PC-9 (cell line): ENCODE results near the gene GABARAPL2. TPM values are rescaled to one million over a fixed set of nuclear protein-coding genes. Genes with fewer than 3 reads are reported as not detected.

ENCODE experiments used
- BruUV-seq: library from RNA; stranded (reverse); fragments of 400-500 nt; replicated peaks from 2 replicates; lab custom pipeline; 2021; lab: Mats Ljungman, UMichigan
- CTCF ChIA-PET: fragments of 300-600 bp; sonication (Branson Sonifier 250); formaldehyde crosslinking; loops from one replicate; lab custom pipeline; 2022; ENCODE audit warnings: antibody characterized with exemption; lab: Charles Lee
- POLR2A ChIA-PET: fragments of 300-600 bp; sonication (Branson Sonifier 250); formaldehyde crosslinking; loops from one replicate; lab custom pipeline; 2022; ENCODE audit warnings: antibody characterized with exemption; ENCODE audit not compliant: unreplicated experiment; lab: Charles Lee
- DNase-seq, 2 experiments: peaks; one replicate each; pipeline versions ENCODE4 v3.0.0 to v3.0.0-alpha.2; 2015 to 2022; ENCODE audit warnings: mixed read lengths in 1 of 2
- H2AFZ ChIP-seq: fragments of 200-600 bp; sonication (generic); 2 replicates; pipeline ENCODE4 v1.8.1; 2017; ENCODE audit warnings: antibody characterized with exemption
- H3F3A ChIP-seq: fragments of 200-600 bp; sonication (generic); 2 replicates; pipeline ENCODE4 v1.8.1; 2017; ENCODE audit warnings: antibody characterized with exemption, mild to moderate bottlenecking, low read depth; ENCODE audit not compliant: insufficient read depth
- H3K27ac ChIP-seq: fragments of 200-600 bp; sonication (generic); 2 replicates; pipeline ENCODE4 v1.6.1; 2016; ENCODE audit warnings: mixed run types
- H3K27me3 ChIP-seq: fragments of 200-600 bp; sonication (generic); 2 replicates; pipeline ENCODE4 v1.6.1; 2016; ENCODE audit warnings: low read depth, mixed run types; ENCODE audit not compliant: insufficient read depth
- H3K36me3 ChIP-seq: fragments of 200-600 bp; sonication (generic); 2 replicates; pipeline ENCODE4 v1.6.1; 2016; ENCODE audit warnings: low read depth, mixed run types
- H3K4me1 ChIP-seq: fragments of 200-600 bp; sonication (generic); replicated peaks from 2 replicates; pipeline ENCODE4 v1.6.1; 2016; ENCODE audit warnings: mixed run types; ENCODE audit not compliant: insufficient read depth
- H3K4me2 ChIP-seq: fragments of 200-600 bp; sonication (generic); 2 replicates; pipeline ENCODE4 v1.6.1; 2017; ENCODE audit warnings: mixed run types
- H3K4me3 ChIP-seq: fragments of 200-600 bp; sonication (generic); 2 replicates; pipeline ENCODE4 v1.6.1; 2016; ENCODE audit warnings: mixed run types
- H3K79me2 ChIP-seq: fragments of 200-600 bp; sonication (generic); 2 replicates; pipeline ENCODE4 v1.6.1; 2017; ENCODE audit warnings: low read depth, mixed run types
- H3K9me2 ChIP-seq: fragments of 200-600 bp; sonication (generic); 2 replicates; pipeline ENCODE4 v1.8.1; 2017; ENCODE audit warnings: mild to moderate bottlenecking; ENCODE audit not compliant: insufficient read depth
- H3K9me3 ChIP-seq: fragments of 200-600 bp; sonication (generic); 2 replicates; pipeline ENCODE4 v1.8.1; 2016; ENCODE audit warnings: low read depth; ENCODE audit not compliant: insufficient read depth
- H4K20me1 ChIP-seq: fragments of 200-600 bp; sonication (generic); 2 replicates; pipeline ENCODE4 v1.8.1; 2017; ENCODE audit not compliant: insufficient read depth
- EZH2 ChIP-seq: fragments of 200-600 bp; sonication (generic); IDR thresholded peaks from 2 replicates; pipeline ENCODE4 v1.8.0; 2017; ENCODE audit warnings: antibody characterized with exemption, low read depth
- intact Hi-C: fragments of 100-400 bp; cut with micrococcal nuclease; formaldehyde crosslinking; loops from one replicate; pipeline ENCODE4 v1.10.0; 2022; ENCODE audit not compliant: unreplicated experiment
- total RNA-seq: library from RNA; stranded (reverse); gene quantifications from 2 replicates; pipeline ENCODE4 v1.2.3, GENCODE V29; 2021
- TF ChIP-seq, protein P1 (sequence below): fragments of 200-600 bp; sonication (generic); conservative IDR thresholded peaks from 2 replicates; pipeline ENCODE4 v1.6.1; 2017; ENCODE audit warnings: mixed run types, antibody characterized with exemption, mild to moderate bottlenecking, moderate library complexity

The GABARAPL2 gene
- total RNA-seq, 1 experiment from 2014 or later, result 103 TPM

DNA sequence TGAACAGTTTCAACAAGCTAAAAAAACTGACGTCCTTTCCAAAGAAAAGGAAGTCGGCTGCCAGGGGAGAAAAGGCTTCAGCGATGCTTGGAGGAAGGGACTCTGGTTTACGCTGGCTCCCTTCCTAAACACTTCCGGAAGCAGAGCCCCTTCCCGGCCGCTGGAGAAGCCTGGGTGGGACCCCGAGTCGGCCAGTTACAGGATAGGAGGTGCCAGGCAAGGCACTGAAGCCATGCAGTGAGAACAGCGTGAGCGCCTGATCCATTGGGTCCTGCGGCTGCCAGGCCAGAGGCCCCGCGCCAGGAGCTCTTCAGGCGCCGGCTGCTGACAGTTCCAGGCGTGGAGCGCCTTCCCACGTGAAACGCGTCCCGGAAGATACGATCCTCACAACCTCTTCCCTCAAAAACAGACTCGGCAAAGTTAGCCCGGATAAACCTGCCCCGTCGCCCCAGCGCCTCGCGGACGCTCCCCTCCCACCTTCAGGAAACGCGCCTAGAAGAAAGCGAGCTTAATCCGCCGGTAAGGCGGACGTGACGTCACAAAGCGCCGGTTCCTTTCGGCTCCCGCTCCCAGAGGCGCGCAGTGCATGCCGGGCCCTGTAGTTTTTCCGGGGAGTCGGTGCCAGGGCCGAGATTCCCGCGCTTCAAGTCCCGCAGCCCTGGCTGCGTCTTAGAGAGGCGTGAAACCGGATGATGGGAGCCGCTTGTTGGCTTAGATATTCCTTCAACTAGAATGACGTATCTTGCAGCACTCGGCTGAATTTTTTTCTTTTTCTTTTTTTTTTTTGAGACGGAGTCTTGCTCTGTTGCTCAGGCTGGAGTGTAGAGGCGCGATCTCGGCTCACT is 56.8 kb downstream of the GABARAPL2 start, which contains the start of gene ADAT1:
Gene ADAT1, minus strand, starts transcription at position 521 of the 845 bp plus-strand sequence. CDS start 2,482 bp downstream, outside the sequence.
- no peaks in the 10 kb centered on the region; the same call in 1 of the 2 replicates for H4K20me1 ChIP-seq
- TSS peak; percentile 81 for BruUV-seq
- CTCF ChIA-PET, result interaction anchor here (1.2 kb wide), 1 partner anchor 25 kb away, joined by 5 read pairs; the partner anchor contains the start of genes KARS1 and TERF2IP
- peaks cover 32% of the 10 kb centered on the region for H3F3A ChIP-seq
- peak within 1 kb of the TSS; percentile 91 for H2AFZ ChIP-seq
- DNase-seq, result peak; percentile 94 to 95
- H3K36me3 ChIP-seq, result peaks cover 2% of the 10 kb centered on the region; the same call in 1 of the 2 replicates
- no peaks in the 10 kb centered on the region for H3K27me3 ChIP-seq
- no peaks in the 10 kb centered on the region for H3K9me2 ChIP-seq
- TF ChIP-seq, protein P1, sequence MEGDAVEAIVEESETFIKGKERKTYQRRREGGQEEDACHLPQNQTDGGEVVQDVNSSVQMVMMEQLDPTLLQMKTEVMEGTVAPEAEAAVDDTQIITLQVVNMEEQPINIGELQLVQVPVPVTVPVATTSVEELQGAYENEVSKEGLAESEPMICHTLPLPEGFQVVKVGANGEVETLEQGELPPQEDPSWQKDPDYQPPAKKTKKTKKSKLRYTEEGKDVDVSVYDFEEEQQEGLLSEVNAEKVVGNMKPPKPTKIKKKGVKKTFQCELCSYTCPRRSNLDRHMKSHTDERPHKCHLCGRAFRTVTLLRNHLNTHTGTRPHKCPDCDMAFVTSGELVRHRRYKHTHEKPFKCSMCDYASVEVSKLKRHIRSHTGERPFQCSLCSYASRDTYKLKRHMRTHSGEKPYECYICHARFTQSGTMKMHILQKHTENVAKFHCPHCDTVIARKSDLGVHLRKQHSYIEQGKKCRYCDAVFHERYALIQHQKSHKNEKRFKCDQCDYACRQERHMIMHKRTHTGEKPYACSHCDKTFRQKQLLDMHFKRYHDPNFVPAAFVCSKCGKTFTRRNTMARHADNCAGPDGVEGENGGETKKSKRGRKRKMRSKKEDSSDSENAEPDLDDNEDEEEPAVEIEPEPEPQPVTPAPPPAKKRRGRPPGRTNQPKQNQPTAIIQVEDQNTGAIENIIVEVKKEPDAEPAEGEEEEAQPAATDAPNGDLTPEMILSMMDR, result no peak
- TF ChIP-seq EZH2, result no peak
- POLR2A ChIA-PET, result interaction anchor here (0.6 to 0.7 kb wide), 5 partner anchors 25 to 955 kb away, joined by 4 to 14 read pairs (median 5); partner anchors contain the start of genes CFDP1, KARS1 and TERF2IP
- H3K9me3 ChIP-seq, result no peaks in the 10 kb centered on the region
- H3K4me3 ChIP-seq, result peak within 1 kb of the TSS; percentile 88
- intact Hi-C loops, result loop anchor here (1.0 to 2.0 kb wide), 4 partner anchors 24 to 158 kb away; partner anchors contain the start of genes GABARAPL2, KARS1, TERF2IP and TMEM170A
- peak within 1 kb of the TSS; percentile 59 for H3K27ac ChIP-seq
- peak within 1 kb of the TSS; percentile 96 for H3K4me2 ChIP-seq
- peaks cover 17% of the 10 kb centered on the region for H3K4me1 ChIP-seq
- peaks cover 16% of the 10 kb centered on the region for H3K79me2 ChIP-seq

GRCh38 chr16:75624921-75625334 is 58.7 kb downstream of the GABARAPL2 start:
- H3K79me2 ChIP-seq, result peaks cover 16% of the 10 kb centered on the region
- peaks cover 10% of the 10 kb centered on the region for H3K36me3 ChIP-seq
- intact Hi-C loops, result no loop called here
- no TSS peak for BruUV-seq
- no peaks in the 10 kb centered on the region; the same call in 1 of the 2 replicates for H4K20me1 ChIP-seq
- H3K27ac ChIP-seq, result no peak overlapping the region
- H2AFZ ChIP-seq, result no peak overlapping the region
- no peak overlapping the region for H3K4me3 ChIP-seq
- no peak overlapping the region for H3K4me2 ChIP-seq
- no peak for TF ChIP-seq EZH2
- TF ChIP-seq, protein P1, result no peak
- no peaks in the 10 kb centered on the region for H3K27me3 ChIP-seq
- ChIA-PET POLR2A (no interaction called here), CTCF (no interaction called here)
- H3K4me1 ChIP-seq, result peaks cover 17% of the 10 kb centered on the region
- H3K9me2 ChIP-seq, result no peaks in the 10 kb centered on the region
- no peak for DNase-seq
- no peaks in the 10 kb centered on the region for H3K9me3 ChIP-seq
- peaks cover 37% of the 10 kb centered on the region for H3F3A ChIP-seq

DNA sequence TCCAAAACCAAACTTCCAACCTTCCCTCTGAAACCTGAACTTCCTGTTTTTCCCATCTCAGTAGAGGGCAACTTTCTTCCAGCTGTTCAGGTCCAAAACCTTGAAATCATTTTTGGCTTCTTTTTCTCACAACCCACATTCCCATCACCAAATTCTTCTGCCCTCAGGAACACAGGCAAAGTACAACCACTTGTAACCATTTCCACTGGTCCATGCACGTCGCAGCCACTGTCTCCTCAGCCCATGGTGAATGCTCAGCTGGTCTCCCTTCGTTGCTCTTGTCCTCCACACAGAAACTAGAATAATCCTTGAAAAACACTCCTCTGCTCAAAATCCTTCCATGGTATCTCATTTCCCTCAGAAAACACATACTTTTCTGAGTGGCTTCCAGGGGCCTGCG is 60.6 kb downstream of the GABARAPL2 start:
- H4K20me1 ChIP-seq, result no peaks in the 10 kb centered on the region
- BruUV-seq, result no TSS peak
- no peak overlapping the region for H3K4me3 ChIP-seq
- H3K36me3 ChIP-seq, result peaks cover 16% of the 10 kb centered on the region
- no peaks in the 10 kb centered on the region for H3K9me2 ChIP-seq
- peaks cover 11% of the 10 kb centered on the region for H3K4me1 ChIP-seq
- intact Hi-C loops, result no loop called here
- ChIA-PET CTCF (no interaction called here), POLR2A (no interaction called here)
- no peak overlapping the region for H3K27ac ChIP-seq
- TF ChIP-seq EZH2, result no peak
- TF ChIP-seq, protein P1, result no peak
- peaks cover 30% of the 10 kb centered on the region for H3F3A ChIP-seq
- H3K9me3 ChIP-seq, result no peaks in the 10 kb centered on the region
- H3K4me2 ChIP-seq, result no peak overlapping the region
- H3K79me2 ChIP-seq, result peaks cover 10% of the 10 kb centered on the region
- H3K27me3 ChIP-seq, result no peaks in the 10 kb centered on the region
- DNase-seq, result no peak
- H2AFZ ChIP-seq, result no peak overlapping the region

Other genes starting within 250 kb of the GABARAPL2 start
- gene CFDP1, start 132.9 kb upstream of the GABARAPL2 start, total RNA-seq, result 52.6 and 55.6 TPM in 2 replicates
- 31.4 and 31.7 TPM in 2 replicates for gene TMEM170A, start 101.7 kb upstream of the GABARAPL2 start, total RNA-seq
- gene CHST6, start 70.9 kb upstream of the GABARAPL2 start, total RNA-seq, result 4.8 and 6.8 TPM in 2 replicates
- gene CHST5, start 30.3 kb upstream of the GABARAPL2 start, total RNA-seq, result 0.25 and 1.3 TPM in 2 replicates
- 17.7 and 18.8 TPM in 2 replicates for gene TMEM231, start 10.1 kb upstream of the GABARAPL2 start, total RNA-seq
- gene ADAT1, start 56.9 kb downstream of the GABARAPL2 start, total RNA-seq, result 57.9 and 66.4 TPM in 2 replicates
- gene KARS1, start 81.3 kb downstream of the GABARAPL2 start, total RNA-seq, result 101 and 132 TPM in 2 replicates
- gene TERF2IP, start 81.4 kb downstream of the GABARAPL2 start, total RNA-seq, result 16.9 and 19.3 TPM in 2 replicates
- not detected in 2 replicates for gene CPHXL2, start 110.6 kb downstream of the GABARAPL2 start, total RNA-seq
- not detected in 2 replicates for gene DUXB, start 135.1 kb downstream of the GABARAPL2 start, total RNA-seq
- not detected in 2 replicates for gene CPHXL, start 160.1 kb downstream of the GABARAPL2 start, total RNA-seq